ENCODE results near the gene RPS5. TPM values are rescaled to one million over a fixed set of nuclear protein-coding genes. Genes with fewer than 3 reads are reported as not detected.
"Not testable (repeated sequence)": the region's sequence is repeated elsewhere in the genome, so short reads cannot be mapped to it uniquely, and the experiment has no call there.

RPS5 gene
- polyA plus RNA-seq, 1 donor (not counting 4 experiments of a cell fraction or from before 2014, with no cell fraction given), result 2,056 TPM

DNA sequence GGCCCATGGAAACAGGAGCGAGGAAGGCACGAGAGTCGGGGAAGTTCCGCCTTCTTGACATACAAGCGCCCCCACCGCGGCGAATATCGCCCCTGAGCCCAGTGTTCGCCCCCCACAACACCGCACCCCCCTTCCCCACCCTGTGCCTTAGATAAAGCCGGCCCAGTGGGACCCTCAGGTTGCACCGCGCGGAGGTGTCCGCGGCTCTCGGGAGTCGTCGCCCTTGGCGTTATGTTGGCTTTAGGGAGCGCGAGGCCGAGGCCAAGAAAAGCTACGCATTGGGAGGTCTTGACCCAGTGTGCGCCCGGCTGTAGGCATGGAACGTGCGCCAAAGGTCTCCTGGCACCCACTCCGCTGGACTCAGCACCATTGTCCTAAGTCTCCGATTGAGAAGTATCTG, 53.5 kb downstream of the RPS5 start:
- Histone ChIP-seq H3K4me2 (ENCODE audit: control insufficient read depth, extremely low read depth, insufficient read depth, low read depth, low read length) (peak overlapping the region; percentile 84), H3K9ac (ENCODE audit: control insufficient read depth, extremely low read depth, insufficient read depth, low read length) (no peak overlapping the region), H3K9me3 (ENCODE audit: control insufficient read depth, low read depth, low read length) (peaks cover 2% of the 10 kb centered on the region), H3K27me3 (ENCODE audit: control insufficient read depth, extremely low read depth, insufficient read depth, low read length) (no peaks in the 10 kb centered on the region), H3K79me2 (ENCODE audit: control insufficient read depth, insufficient read depth, low read length) (peaks cover 6% of the 10 kb centered on the region), H3K9me1 (ENCODE audit: control insufficient read depth, extremely low read depth, insufficient read depth, low read length) (no peaks in the 10 kb centered on the region), H3K4me1 (ENCODE audit: control insufficient read depth, extremely low read depth, insufficient read depth, low read length) (peaks cover 8% of the 10 kb centered on the region), H3K4me3 (ENCODE audit: control insufficient read depth in 2 of 3, extremely low read depth in 1 of 3, insufficient read depth in 2 of 3, low read depth in 1 of 3, low read length in 3 of 3) (peak overlapping the region; percentile 47 to 80 (median 73)), H3K27ac (ENCODE audit: control insufficient read depth, insufficient read depth, low read length) (no peak overlapping the region), H4K20me1 (ENCODE audit: control insufficient read depth, extremely low read depth, insufficient read depth, low read length) (no peaks in the 10 kb centered on the region), H3K36me3 (ENCODE audit: control insufficient read depth in 2 of 2, extremely low read depth in 1 of 2, insufficient read depth in 2 of 2, low read length in 2 of 2) (peaks cover 0 to 2% of the 10 kb centered on the region in 2 experiments), H2AFZ (ENCODE audit: control insufficient read depth, low read length) (peak overlapping the region; percentile 90)
- FAIRE-seq (no peak), DNase-seq (ENCODE audit: low read depth, low spot score) (no peak)
- dilution Hi-C loops (cut with MboI; ENCODE audit: extremely low pct_ligation_motif_present, low sequenced_read_pairs), result no loop called here
- TF ChIP-seq, protein P1, sequence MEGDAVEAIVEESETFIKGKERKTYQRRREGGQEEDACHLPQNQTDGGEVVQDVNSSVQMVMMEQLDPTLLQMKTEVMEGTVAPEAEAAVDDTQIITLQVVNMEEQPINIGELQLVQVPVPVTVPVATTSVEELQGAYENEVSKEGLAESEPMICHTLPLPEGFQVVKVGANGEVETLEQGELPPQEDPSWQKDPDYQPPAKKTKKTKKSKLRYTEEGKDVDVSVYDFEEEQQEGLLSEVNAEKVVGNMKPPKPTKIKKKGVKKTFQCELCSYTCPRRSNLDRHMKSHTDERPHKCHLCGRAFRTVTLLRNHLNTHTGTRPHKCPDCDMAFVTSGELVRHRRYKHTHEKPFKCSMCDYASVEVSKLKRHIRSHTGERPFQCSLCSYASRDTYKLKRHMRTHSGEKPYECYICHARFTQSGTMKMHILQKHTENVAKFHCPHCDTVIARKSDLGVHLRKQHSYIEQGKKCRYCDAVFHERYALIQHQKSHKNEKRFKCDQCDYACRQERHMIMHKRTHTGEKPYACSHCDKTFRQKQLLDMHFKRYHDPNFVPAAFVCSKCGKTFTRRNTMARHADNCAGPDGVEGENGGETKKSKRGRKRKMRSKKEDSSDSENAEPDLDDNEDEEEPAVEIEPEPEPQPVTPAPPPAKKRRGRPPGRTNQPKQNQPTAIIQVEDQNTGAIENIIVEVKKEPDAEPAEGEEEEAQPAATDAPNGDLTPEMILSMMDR (optimal IDR thresholded peaks at IDR 0.05 in 1 of 3, IDR thresholded peaks at IDR 0.05 in 1 of 3, conservative IDR thresholded peaks at IDR 0.05 in 1 of 3; ENCODE audit: extremely low read depth in 1 of 3, insufficient read depth in 2 of 3, low read length in 3 of 3), result no peak
- no peak for TF ChIP-seq EZH2 (IDR thresholded peaks at IDR 0.05; ENCODE audit: low read length)

DNA sequence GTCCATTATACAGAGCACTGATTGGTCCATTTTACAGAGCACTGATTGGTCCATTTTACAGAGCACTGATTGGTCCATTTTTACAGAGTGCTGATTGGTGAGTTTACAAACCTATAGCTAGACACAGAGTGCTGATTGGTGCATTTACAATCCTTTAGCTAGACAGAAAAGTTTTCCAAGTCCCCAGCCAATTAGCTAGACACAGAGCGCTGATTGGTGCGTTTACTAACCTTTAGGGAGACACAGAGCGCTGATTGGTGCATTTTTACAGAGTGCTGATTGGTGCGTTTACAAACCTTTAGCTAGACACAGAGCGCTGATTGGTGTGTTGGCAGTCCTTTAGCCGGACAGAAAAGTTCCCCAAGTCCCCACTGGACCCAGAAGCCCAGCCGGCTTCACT, 55.9 kb downstream of the RPS5 start:
- H4K20me1 ChIP-seq (ENCODE audit: control insufficient read depth, extremely low read depth, insufficient read depth, low read length); H3K36me3 ChIP-seq (ENCODE audit: control insufficient read depth in 2 of 2, extremely low read depth in 1 of 2, insufficient read depth in 2 of 2, low read length in 2 of 2); H3K4me2 ChIP-seq (ENCODE audit: control insufficient read depth, extremely low read depth, insufficient read depth, low read depth, low read length); H3K9ac ChIP-seq (ENCODE audit: control insufficient read depth, extremely low read depth, insufficient read depth, low read length); FAIRE-seq; H2AFZ ChIP-seq (ENCODE audit: control insufficient read depth, low read length); H3K4me1 ChIP-seq (ENCODE audit: control insufficient read depth, extremely low read depth, insufficient read depth, low read length); H3K9me1 ChIP-seq (ENCODE audit: control insufficient read depth, extremely low read depth, insufficient read depth, low read length); H3K4me3 ChIP-seq (ENCODE audit: control insufficient read depth in 2 of 3, extremely low read depth in 1 of 3, insufficient read depth in 2 of 3, low read depth in 1 of 3, low read length in 3 of 3); DNase-seq (ENCODE audit: low read depth, low spot score); H3K27me3 ChIP-seq (ENCODE audit: control insufficient read depth, extremely low read depth, insufficient read depth, low read length); H3K9me3 ChIP-seq (ENCODE audit: control insufficient read depth, low read depth, low read length); H3K79me2 ChIP-seq (ENCODE audit: control insufficient read depth, insufficient read depth, low read length); H3K27ac ChIP-seq (ENCODE audit: control insufficient read depth, insufficient read depth, low read length); dilution Hi-C loops (cut with MboI; ENCODE audit: extremely low pct_ligation_motif_present, low sequenced_read_pairs): not testable (repeated sequence)

Small RNAs within 50 kb of the gene (small RNA-seq; reads per million reads assigned to genes)
- gene MIR4754 (ENCODE audit: insufficient read length in 3 of 3, low read depth in 3 of 3, low replicate concordance in 1 of 3) (0 to 0.25 (median 0) reads per million in 3 experiments), gene RNA5SP473 (ENCODE audit: insufficient read length in 3 of 3, low read depth in 3 of 3, low replicate concordance in 1 of 3) (0 to 5.0 (median 0.75) reads per million in 3 experiments)

Other genes with a start within 250 kb of the RPS5 start
- 6.9 to 8.5 TPM (median 8.4 TPM) in 3 replicates for gene ZNF329, start 236.5 kb upstream of the RPS5 start, polyA plus RNA-seq
- 25.0 to 31.2 TPM (median 25.9 TPM) in 3 replicates for gene ZNF274, start 204.2 kb upstream of the RPS5 start, polyA plus RNA-seq
- gene ZNF544, start 158.4 kb upstream of the RPS5 start, polyA plus RNA-seq, result 28.2 to 38.4 TPM (median 30.9 TPM) in 3 replicates
- gene ZNF8, start 108.3 kb upstream of the RPS5 start, polyA plus RNA-seq, result 2.5 to 2.8 TPM (median 2.7 TPM) in 3 replicates
- 42.5 to 48.6 TPM (median 44.8 TPM) in 3 replicates for gene ERVK3-1, start 81.9 kb upstream of the RPS5 start, polyA plus RNA-seq
- 2.5 to 3.4 TPM (median 2.8 TPM) in 3 replicates for gene ZSCAN22, start 60.3 kb upstream of the RPS5 start, polyA plus RNA-seq
- gene A1BG, start 33.8 kb upstream of the RPS5 start, polyA plus RNA-seq, result 1.4 to 2.5 TPM (median 1.8 TPM) in 3 replicates
- gene ZNF497, start 24.5 kb upstream of the RPS5 start, polyA plus RNA-seq, result 0.29 to 0.72 TPM (median 0.32 TPM) in 3 replicates
- gene ZNF837, start 6.2 kb upstream of the RPS5 start, polyA plus RNA-seq, result 0.29 to 1.0 TPM (median 0.39 TPM) in 3 replicates
- 0.06 TPM in 1 of 3 replicates, not detected in the others for gene RNF225, start 8.4 kb downstream of the RPS5 start, polyA plus RNA-seq
- gene ZNF584, start 21.4 kb downstream of the RPS5 start, polyA plus RNA-seq, result 12.2 to 15.5 TPM (median 12.9 TPM) in 3 replicates
- gene ZNF132, start 52.9 kb downstream of the RPS5 start, polyA plus RNA-seq, result 1.5 to 2.1 TPM (median 1.6 TPM) in 3 replicates
- 2.0 to 3.5 TPM (median 2.5 TPM) in 3 replicates for gene ZNF324B, start 64.4 kb downstream of the RPS5 start, polyA plus RNA-seq
- gene ZNF324, start 79.8 kb downstream of the RPS5 start, polyA plus RNA-seq, result 5.0 to 10.8 TPM (median 6.6 TPM) in 3 replicates
- gene ZNF446, start 89.1 kb downstream of the RPS5 start, polyA plus RNA-seq, result 2.1 to 4.7 TPM (median 2.7 TPM) in 3 replicates
- 13.4 to 15.4 TPM (median 14.7 TPM) in 3 replicates for gene SLC27A5, start 124.7 kb downstream of the RPS5 start, polyA plus RNA-seq
- 3.1 to 8.2 TPM (median 4.6 TPM) in 3 replicates for gene ZBTB45, start 132.5 kb downstream of the RPS5 start, polyA plus RNA-seq
- gene TRIM28, start 156.8 kb downstream of the RPS5 start, polyA plus RNA-seq, result 290 to 316 TPM (median 298 TPM) in 3 replicates
- 105 to 167 TPM (median 115 TPM) in 3 replicates for gene CHMP2A, start 167.8 kb downstream of the RPS5 start, polyA plus RNA-seq
- gene UBE2M, start 171.3 kb downstream of the RPS5 start, polyA plus RNA-seq, result 55.9 to 104 TPM (median 82.6 TPM) in 3 replicates
- gene MZF1, start 186.1 kb downstream of the RPS5 start, polyA plus RNA-seq, result 5.0 to 14.5 TPM (median 7.4 TPM) in 3 replicates

All from keratinocyte (primary cell).